Non-pigmented ciliary epithelial cell (primary cell): Measurements from ENCODE around the gene RNASE8.

Experiments used
- DNase-seq: peaks from one replicate; pipeline ENCODE4 v3.0.0-alpha.2; 2010; ENCODE audit warnings: low read depth

The RNASE8 gene

DNA sequence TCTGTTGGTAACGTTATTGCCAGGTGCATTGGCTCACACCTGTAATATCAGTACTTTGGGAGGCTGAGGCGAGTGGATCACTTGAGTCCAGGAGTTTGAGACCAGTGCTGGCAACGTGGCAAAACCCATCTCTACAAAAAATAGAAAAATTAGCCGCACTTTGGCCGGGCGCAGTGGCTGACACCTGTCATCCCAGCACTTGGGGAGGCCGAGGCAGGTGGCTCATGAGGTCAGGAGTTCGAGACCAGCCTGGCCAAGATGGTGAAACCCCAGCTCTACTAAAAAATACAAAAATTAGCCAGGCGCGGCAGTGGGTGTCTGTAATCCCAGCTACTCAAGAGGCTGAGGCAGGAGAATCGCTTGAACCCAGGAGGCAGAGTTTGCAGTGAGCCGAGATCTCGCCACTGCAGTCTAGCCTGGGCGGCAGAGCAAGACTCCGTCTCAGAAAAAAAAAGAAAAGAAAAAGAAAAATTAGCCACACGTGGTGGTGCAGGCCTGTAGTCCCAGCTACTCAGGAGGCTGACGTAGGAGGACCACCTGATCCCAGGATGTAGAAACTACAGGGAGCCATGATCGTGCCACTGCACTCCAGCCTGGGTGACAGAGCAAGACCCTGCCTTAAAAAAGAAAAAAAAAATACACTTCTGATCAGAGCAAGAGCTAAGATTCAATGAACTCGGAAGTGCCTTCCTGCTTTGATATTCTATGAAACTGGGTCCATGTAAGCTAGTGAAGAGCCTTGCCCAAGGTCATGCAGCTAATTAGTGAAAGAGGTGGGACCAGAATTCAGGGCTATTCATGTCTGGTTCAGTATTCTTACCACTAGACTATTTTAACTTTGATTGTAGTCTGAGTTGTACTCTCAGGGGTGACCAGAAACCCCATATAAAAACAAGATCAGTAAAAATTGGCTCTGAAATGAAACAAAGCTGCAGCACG lies 4.2 kb upstream of the RNASE8 start:
- DNase-seq, result no peak

DNA sequence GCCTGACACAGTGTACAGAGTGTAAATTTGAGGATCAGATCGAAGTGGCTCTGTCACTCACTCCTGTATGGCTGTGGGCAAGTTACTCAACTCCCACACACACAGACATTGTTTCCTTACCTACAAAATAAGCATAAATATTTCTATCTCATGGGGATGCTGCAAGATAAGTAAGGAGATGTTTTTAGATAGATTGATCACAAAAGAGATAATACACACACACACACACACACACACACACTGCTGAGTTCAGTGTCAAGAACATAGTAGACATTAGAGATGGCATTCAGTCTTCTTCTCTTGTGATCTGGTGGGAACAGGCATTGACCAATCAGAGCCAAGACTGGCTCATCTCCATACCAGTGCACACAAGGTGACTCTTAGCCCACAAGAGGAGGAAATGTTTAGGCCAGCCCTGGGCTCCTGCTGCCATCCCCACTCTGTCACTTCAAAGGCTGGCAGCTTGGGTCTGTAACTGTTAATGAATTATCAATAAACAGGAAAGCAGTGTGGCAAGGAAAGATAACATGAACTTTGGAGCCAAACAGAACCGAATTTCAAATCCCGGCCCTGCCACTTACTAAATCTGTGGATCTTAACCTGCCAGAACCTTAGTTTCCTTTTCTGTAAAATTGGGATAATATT lies 3.4 kb upstream of the RNASE8 start:
- DNase-seq, result no peak

DNA sequence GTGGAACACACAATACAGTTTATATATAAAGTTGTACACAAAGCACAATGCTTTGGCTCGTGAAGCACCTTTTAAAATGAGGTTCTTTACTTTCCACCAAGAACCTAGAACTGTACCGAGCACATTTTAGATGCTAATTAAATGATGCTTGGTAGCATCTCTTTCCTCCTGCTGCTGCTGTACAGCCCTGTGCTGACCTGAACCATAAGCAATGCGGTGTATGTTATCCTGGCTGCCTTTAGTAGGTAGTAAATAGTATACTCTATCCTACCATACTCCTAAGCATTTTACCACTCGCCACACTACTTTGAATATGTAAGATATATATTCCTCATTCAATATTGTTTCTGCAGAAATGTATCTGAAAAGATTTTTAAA lies 2.9 kb upstream of the RNASE8 start:
- no peak for DNase-seq

DNA sequence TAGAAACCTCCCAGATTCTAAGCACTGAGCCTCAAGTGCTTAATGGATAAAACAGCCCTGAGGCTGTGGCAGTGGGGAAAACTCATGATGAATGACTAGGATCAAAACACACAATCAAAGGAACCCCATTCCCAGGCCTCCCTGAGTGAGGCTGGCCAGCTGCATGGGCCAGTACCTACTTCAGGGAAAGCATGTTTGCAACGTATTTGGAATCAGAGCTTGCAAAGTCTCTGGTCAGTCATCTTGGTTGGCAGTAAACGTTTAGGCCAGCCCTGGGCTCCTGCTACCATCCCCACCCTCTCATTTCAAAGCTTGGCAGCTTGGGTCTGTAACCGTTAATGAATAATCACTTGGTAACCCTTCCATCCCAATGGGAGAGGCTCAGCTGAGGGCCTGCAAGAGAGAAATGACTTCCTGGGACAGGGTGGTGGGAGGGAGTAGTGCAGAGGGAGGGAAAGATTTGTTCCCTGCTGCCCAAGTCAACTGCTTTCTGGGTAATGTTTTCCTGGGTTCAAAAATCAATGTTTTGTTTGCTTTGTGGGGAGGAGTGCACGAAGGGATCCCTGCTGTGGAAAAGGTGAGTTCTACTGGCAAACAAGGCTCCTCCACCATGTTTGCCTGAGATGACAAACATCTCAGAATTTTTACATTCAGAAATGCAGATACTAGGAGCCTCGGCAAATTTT lies 2.0 kb upstream of the RNASE8 start:
- no peak for DNase-seq

DNA sequence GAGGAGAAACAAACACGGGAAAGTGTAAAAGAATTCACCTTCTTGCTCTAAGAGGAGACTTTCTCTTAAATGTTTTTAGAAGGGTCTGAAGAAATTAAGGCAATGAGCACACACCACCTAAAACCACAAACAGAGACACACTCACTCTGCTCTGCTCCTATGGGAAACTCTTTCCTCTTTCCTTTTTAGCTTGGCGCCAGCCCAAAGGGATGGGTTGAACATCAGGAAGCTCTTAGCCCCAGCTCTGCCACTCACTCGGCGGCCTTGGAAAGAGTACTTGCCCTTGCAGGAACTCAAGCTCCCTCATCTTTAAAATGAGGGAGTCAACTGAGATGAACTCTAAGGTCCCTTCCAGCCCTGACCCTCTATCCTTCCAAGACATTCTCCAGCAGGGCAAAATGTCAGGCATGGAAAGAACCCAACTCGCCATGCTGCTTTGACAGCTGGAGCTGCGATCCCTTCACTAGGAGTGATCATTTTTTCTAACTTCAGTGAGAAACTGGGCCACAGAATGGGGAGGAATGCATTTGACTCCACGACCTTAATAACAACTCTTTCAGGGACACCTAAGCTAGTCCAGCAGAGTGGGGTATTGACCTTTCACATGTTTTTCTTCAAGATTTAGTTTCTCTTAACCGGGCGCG lies 980 bp upstream of the RNASE8 start:
- no peak for DNase-seq

DNA sequence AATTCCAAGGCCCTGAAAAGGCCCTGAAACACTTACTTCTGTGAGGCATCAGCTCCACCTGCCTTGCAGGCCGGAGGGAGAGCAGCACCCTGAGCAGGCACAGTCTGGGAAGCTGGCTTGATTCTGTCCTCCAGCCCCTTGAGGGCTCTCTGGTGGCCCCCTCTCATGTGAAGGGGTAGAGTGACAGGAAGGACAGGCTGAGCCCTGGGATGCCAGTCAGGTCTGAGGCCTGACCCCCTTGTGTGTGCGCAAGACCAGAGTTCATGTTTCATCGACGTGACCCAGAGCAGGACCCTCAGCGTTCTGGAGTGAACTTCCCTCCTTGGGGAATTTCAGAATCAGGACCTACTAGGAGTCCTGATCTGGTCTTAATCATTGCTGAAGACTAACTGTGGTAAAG lies 1.3 kb downstream of the RNASE8 start:
- DNase-seq, result no peak

DNA sequence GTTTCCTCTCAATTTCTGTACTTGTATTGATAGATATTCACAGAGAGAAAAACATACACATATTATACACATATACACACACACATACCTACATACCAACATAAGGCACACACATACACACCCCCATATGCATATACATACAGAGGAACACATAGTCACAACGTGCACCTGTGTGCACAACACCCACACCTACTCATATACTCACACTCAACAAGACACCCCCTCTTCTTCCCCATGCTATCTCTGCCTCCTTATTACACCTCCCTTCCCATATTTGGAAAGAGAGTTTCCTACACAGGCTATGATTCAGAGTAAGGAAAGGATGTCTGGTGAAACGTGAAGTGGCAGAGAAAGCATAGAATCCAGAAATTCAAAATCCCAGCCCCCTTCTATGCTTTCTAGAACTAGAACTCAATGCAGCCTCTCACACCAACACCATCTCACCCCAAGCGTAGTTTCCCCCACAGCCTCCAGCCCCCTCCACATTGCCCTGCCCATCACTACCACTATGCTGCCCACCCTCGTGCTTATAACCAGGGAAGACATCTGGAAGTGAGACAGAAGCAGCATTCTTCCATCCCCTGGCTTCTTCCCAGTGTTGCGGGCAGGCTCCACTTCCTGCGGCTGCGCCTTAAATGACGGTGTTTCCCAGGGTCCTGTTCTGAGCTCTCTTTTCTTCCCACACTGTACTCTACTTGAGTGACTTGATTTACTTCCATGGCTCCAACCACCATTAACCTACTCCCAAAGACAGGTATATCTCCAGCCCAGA lies 2.4 kb downstream of the RNASE8 start:
- no peak for DNase-seq

DNA sequence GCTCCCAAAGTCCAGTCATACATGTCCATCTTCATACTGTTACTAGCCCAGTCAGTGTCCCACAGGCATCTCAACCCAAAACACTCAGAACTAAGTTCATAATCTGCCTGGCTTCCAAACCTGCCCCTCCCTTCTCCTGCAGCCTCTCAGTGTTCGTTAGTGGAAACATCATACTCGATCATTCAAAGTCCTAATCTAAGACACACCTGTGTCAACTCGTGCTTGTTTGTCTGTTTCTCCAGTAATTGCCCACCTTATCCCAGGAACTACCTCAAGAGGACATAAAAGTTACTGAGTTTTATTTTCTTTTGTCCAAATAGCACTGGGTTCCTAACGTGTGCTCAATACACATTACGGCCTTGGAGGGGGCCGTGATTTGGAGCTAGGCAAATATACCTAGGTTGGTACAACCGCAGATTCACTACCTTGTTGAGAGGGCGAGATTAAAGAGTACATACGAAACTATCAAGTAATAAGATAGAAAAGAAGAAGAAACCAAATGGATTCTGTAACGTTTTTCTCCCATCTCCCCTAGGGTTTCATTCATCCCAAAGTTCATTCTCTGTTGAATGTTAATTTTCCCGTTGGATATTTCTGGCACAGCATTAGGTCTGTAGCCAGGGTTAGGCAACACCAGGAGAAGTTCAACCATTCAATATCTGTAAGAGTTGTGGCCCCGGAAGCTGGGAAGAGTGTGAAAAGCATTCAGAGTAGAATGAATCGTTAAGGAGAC lies 3.2 kb downstream of the RNASE8 start:
- DNase-seq, result no peak

DNA sequence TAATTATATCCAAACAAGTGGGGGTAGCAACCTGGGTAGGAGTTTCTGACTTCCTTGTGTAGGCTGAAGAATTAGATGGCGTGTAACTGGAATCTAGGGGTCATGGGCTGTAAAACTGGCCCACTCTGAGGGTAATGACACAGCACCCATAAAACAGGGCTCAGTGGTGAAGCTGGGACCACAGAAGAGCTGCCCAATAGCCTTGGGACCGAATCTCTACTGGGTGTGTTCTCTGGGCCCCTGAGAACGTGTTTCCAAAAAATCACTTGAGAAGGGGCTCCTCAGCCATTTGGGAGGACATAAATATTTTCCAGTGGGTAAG lies 3.7 kb downstream of the RNASE8 start:
- DNase-seq, result no peak

DNA sequence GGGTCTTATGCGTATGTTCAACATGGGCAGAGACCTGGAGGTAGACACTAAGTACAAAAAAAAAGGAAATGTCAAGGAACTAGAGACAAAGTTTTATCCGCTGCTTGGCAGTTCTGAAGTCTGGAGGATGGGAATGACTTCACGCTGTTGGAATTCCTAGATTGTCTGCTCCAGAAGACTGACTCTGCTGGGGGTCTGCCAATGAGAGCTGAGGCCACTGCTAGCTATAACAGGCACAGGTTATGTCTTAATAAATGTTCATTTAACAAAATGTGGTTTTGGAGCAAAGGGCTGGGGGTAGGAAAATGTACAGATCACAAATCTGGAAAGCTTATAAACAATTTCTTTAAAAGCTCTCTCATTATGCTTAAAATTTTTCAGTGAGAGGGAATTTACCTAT lies 5.9 kb downstream of the RNASE8 start:
- no peak for DNase-seq

DNA sequence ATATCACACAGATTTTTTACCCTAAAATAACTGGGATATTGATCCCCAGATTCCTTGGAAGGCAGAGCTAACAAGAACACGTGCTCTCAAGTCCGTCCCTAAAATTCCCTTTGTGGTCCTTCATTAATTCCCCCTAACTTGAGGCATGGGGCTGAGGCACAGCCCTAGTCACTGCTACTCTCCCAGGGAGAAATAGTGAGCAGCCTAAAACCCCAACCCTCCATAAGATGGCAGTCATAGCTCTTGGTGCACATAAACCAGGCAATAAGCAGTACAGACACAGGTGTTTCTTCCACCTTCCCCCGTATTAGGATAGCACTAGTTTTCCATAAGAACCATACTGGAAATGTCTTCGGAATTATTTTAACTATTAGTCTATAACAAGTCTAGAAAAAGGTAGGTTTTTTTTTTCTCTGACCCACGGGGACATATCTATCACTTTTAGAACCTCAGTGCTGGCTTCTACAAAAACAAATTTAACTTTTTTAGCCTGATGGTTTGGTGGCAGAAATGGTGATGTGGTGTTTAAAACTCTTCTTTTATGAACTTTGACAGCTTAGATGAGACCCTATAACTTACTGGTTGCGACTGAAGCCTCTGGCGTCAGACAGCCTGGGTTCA lies 9.4 kb downstream of the RNASE8 start:
- no peak for DNase-seq

DNA sequence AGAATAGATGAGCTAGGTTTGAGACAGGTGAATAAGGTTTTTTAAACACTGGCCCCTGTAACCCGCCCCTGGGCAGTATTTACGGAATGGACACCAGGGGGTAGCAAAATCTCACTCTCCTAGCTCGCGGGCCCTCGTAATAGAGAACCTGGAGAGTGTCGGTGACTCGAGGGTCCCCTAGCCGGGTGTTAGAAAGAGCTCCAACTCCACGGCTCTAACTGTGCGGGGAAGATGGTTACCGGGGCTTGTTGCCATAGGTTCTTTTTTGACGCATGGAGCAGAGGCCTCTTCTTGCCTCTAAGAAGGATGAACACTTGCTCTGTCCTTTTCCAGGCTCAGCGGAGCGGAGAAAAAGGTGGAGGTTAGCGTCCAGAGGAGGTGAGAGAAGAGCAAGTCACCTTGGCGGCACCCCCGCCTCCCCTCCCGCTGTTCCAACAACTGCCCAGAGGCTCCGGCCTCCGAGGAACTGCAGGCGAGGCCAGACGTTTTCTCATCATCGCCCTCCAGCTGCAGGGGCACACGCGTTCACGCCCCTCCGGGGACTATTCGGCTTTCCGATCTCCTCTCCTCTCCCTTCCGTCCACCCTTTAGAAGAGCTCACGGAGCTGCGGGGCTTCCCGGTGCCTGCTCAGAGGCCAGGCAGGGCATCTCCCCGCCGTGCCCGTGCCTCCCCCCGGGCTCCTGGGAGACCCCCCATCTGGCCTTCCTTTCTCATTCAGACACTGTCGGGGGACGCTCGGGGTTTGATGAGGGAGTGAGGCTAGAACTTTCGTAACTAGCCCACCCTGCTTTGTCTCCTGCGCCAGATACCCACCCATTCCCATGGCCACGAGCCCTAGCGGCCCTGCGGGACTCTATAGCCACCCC lies 11.1 kb downstream of the RNASE8 start:
- no peak for DNase-seq

DNA sequence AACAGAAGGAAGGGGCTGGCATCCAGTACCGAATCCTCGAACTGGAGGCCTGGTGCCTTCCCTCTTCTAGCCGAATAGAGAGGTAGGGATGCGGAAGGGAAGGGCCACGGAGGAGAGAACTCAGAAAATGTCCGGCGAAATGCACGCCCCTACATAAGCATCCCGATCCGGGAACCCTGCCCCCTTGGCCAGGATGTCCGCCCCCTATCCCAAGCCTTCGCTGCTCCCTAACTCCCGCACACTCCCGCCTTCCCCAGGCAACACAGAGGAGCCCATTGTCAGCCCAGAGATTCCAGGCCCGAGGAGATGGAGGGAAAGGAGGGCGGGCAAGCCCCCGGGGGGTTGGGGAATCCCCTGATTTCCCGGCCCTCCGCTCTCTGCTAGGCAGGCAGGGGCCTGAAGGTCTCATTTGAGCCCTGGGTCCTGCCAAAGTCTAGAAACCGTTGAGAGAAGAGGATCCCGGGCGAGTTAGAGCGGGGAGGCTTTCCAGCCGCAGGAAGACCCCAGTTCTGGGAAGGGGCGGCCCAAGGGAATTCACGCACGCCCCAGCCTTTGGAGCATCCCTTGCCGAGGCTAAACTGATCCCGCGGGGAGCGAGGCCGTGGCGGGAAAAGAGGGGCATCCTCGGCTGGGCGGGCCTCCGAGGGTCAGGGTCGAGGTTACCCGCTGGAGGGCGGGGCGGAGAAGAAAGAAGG lies 11.9 kb downstream of the RNASE8 start:
- DNase-seq, result no peak

DNA sequence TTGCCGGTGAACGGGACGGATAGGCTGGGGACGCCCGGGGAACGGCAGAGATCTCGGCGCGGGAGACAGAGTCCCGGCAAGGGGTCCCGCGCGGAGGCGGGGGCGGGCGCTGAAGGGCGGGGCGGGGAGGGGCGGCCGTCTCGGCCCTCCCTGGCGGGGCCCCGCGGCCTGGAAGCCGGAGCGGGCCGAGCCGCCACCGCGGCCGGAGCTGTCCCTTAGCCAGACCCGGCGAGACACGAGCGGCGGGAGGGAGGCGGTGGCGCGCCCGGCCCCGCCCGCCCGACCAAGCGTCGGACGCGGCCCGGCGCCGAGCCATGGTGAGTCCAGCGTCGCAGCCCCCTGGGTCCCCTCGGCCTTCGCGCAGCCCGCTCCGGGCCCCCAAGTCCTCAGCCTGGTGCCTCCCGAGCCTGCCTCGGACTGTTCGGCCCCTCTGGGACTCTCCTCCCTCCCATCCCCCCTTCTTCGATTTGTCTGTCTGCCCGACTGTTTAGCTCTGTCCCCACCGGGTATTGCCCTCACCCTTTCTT lies 12.5 kb downstream of the RNASE8 start, which contains the start of gene ARHGEF40:
Gene ARHGEF40 (plus strand): TSS at position 222 of the 527 bp plus-strand sequence. CDS start 93 bp downstream, at position 315.
- no peak for DNase-seq

DNA sequence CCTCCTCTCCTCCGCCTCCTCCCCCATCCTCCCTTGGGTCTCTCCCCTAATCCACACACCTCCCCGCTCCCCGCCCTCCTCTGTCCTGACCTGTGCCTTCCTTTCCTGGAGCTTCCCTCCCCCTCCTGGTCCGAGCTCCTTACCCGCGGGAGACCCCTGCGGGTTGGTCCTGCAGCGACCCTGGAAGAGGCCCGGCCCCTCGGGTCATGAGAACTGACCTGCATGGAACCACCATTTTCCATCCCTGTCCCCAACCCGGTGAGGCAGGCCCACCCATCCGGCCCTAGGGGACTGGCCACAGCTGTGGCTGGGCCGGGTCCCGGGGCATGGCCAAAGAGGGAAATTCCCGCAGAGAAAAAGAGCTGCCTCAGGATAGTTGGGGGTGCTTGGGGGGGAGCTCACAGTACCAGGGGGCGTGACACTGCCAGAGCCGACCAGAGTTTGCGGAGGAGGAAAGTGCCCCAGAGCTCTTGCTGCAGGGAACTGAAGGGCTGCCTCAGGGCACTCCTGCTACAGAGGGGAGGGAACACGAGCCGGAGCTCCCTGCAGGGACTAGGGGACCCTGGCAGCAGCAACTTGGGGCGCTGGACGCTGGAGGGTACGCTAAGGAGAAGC lies 13.1 kb downstream of the RNASE8 start:
- DNase-seq, result no peak

DNA sequence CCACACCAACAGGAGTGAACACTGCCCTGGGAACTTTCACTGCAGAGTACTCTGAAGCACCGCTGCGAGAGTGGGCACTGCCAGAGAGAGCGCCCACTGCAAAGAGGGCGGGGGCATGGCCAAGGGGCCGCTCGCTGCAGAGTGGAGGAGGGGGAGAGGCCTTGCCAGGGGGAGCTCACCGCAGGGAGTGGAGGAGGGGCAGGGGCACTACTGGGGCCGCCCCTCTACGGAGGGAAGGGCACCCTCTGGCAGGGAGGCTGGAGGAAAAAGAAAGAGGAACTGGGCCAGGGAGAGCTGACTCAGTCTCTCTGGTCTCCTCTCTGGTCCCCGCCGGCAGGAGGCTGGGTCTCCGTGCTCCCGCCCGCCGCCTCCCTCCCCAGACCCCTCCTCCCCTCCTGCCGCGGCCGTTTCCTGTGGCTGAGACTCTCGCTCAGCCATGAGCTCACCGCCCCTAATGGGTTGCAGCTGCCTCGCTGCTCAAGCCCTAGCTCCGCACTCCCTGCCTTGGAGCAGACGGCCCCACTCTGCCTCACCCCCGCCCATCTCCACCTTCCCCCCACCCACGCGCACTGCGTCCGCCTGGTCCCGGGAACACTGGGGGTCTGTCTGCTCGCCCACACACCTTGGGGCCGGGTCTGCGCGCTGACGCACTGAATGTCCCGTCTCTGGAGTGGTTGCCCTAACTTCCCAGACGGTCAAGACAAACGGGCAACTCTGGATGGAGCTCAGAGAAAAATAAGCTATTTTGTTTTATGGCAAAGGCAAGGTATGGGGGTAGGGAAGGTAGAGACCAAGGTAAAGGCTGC lies 13.8 kb downstream of the RNASE8 start:
- peak; percentile 73 for DNase-seq

DNA sequence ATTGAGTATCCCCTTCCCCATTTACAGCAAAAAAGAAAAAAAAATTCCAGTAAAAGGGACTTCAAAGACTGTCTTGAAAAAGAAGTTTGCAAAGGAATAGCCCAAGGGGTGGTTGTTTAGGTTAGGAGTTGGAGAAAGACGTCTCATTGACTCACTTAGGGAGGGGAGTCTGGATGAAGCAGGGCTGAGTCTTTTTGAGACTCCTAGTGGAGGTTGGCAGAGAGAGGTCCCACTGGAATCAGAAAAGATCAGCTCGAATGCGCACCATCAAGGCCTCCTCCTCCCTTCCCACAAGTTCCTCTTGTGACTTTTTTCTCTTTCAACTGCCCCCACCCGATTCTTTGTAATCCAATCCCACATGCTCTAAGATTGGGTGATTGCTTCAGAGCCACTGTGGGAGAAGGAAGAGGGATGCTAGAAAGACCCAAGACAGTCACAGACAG lies 14.4 kb downstream of the RNASE8 start:
- DNase-seq, result no peak
